Karpas-422 (cell line): Measurements from ENCODE around the gene LRPAP1. TPM values are rescaled to one million over a fixed set of nuclear protein-coding genes. Genes with fewer than 3 reads are reported as not detected.

Experiments used
- DNase-seq: peaks from one replicate; pipeline ENCODE4 v3.0.0-alpha.2; 2015
- H2AFZ ChIP-seq: fragments of 200-600 bp; sonication (generic); 2 replicates; pipeline ENCODE4 v1.6.1; 2014; ENCODE audit warnings: antibody characterized with exemption, low read length, mixed read lengths
- H3K27ac ChIP-seq: fragments of 200-600 bp; sonication (generic); 2 replicates; pipeline ENCODE4 v1.5.1; 2014; ENCODE audit warnings: mild to moderate bottlenecking, low read length, moderate library complexity
- H3K27me3 ChIP-seq: fragments of 200-600 bp; sonication (generic); 2 replicates; pipeline ENCODE4 v1.6.1; 2014; ENCODE audit warnings: low read length, mixed read lengths
- H3K36me3 ChIP-seq: fragments of 200-600 bp; sonication (generic); 2 replicates; pipeline ENCODE4 v1.6.1; 2014; ENCODE audit warnings: low read length, mixed read lengths; ENCODE audit not compliant: insufficient read depth
- H3K4me1 ChIP-seq: fragments of 200-600 bp; sonication (generic); 2 replicates; pipeline ENCODE4 v1.6.1; 2014; ENCODE audit warnings: mild to moderate bottlenecking, low read length, mixed read lengths
- H3K4me2 ChIP-seq: fragments of 200-600 bp; sonication (generic); 2 replicates; pipeline ENCODE4 v1.6.1; 2014; ENCODE audit warnings: low read length, low read depth, mild to moderate bottlenecking; ENCODE audit not compliant: poor library complexity, severe bottlenecking
- H3K4me3 ChIP-seq: fragments of 200-600 bp; sonication (generic); 2 replicates; pipeline ENCODE4 v1.5.1; 2014; ENCODE audit warnings: mild to moderate bottlenecking, antibody characterized with exemption, low read length, mixed read lengths
- H3K79me2 ChIP-seq: fragments of 200-600 bp; sonication (generic); 2 replicates; pipeline ENCODE4 v1.6.1; 2014; ENCODE audit warnings: mild to moderate bottlenecking, low read length, mixed read lengths
- H3K9ac ChIP-seq: fragments of 200-600 bp; sonication (generic); 2 replicates; pipeline ENCODE4 v1.6.0; 2014; ENCODE audit warnings: low read length
- H3K9me2 ChIP-seq: fragments of 200-600 bp; sonication (generic), shearing (Covaris generic); replicated peaks from 2 replicates; pipeline ENCODE4 v1.6.0; 2014; ENCODE audit warnings: mild to moderate bottlenecking, low read length, moderate library complexity; ENCODE audit not compliant: insufficient read depth
- H3K9me3 ChIP-seq: fragments of 300-700, 200-600 bp; sonication (generic); 2 replicates; pipeline ENCODE4 v1.6.1; 2014; ENCODE audit warnings: low read length, mixed read lengths
- H4K20me1 ChIP-seq: fragments of 200-600 bp; sonication (generic); 2 replicates; pipeline ENCODE4 v1.6.1; 2014; ENCODE audit warnings: mild to moderate bottlenecking, antibody characterized with exemption, low read length, low read depth; ENCODE audit not compliant: insufficient read depth
- total RNA-seq: library from RNA; depleted of rRNA; stranded (reverse); fragments of >200 nt; shearing (Covaris generic); gene quantifications from 2 replicates; pipeline ENCODE4 v1.2.3, GENCODE V29; 2014; ENCODE audit warnings: low replicate concordance

The LRPAP1 gene
- total RNA-seq, 1 experiment from 2014 or later: 15.3 TPM

DNA sequence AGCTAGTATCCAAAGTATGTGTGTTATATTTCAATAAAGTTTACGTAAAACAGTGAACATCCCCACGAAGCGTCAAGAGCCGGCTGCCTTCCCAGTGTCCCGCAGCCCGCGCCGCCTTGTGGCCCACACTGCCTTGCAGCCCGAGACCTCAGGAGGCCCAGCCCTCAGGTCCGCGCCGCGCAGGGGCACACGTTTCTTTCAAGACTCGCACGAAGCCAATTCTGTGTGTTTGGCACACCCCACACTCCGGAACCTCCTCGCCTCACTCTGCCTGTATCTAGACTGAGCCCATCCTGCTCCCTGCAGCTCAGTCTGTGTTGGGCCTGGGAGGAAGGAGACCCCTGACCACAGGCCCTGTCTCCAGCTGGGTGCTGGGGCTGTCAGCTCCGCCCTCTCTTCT lies 5.8 kb downstream of the LRPAP1 start:
- H3K36me3 ChIP-seq: no peaks in the 10 kb centered on the region
- peaks cover 35% of the 10 kb centered on the region for H3K4me1 ChIP-seq
- H3K9me2 ChIP-seq: no peaks in the 10 kb centered on the region
- peak; percentile 16 for DNase-seq
- no peak overlapping the region for H3K27ac ChIP-seq
- H3K79me2 ChIP-seq: peaks cover 44% of the 10 kb centered on the region
- H3K4me3 ChIP-seq: no peak overlapping the region
- H2AFZ ChIP-seq: no peak overlapping the region
- peaks cover 29% of the 10 kb centered on the region; the same call in 1 of the 2 replicates for H4K20me1 ChIP-seq
- H3K4me2 ChIP-seq: no peak overlapping the region
- H3K27me3 ChIP-seq: no peaks in the 10 kb centered on the region
- no peaks in the 10 kb centered on the region for H3K9me3 ChIP-seq
- no peak overlapping the region for H3K9ac ChIP-seq

- H3K36me3 ChIP-seq: no peaks in the 10 kb centered on the region
Observed at GRCh38 chr4:3525532-3526430, 6.4 kb downstream of the LRPAP1 start.

GRCh38 chr4:3524920-3525319 lies 7.3 kb downstream of the LRPAP1 start:
- Histone ChIP-seq H4K20me1 (peaks cover 14% of the 10 kb centered on the region; the same call in 1 of the 2 replicates), H3K4me2 (no peak overlapping the region), H3K36me3 (no peaks in the 10 kb centered on the region), H3K9me3 (no peaks in the 10 kb centered on the region), H3K9ac (no peak overlapping the region), H3K9me2 (no peaks in the 10 kb centered on the region), H3K27ac (no peak overlapping the region), H3K79me2 (peaks cover 28% of the 10 kb centered on the region), H3K27me3 (no peaks in the 10 kb centered on the region), H3K4me1 (peaks cover 20% of the 10 kb centered on the region), H2AFZ (no peak overlapping the region), H3K4me3 (no peak overlapping the region)
- no peak for DNase-seq

More at GRCh38 chr4:3525532-3526430, 6.4 kb downstream of the LRPAP1 start:
- H3K4me2 ChIP-seq: no peak overlapping the region
- no peaks in the 10 kb centered on the region for H3K9me2 ChIP-seq
- no peaks in the 10 kb centered on the region for H3K9me3 ChIP-seq
- no peak overlapping the region for H3K9ac ChIP-seq
- H2AFZ ChIP-seq: no peak overlapping the region
- H3K27ac ChIP-seq: no peak overlapping the region
- no peaks in the 10 kb centered on the region for H3K27me3 ChIP-seq
- peaks cover 28% of the 10 kb centered on the region for H3K4me1 ChIP-seq
- H3K4me3 ChIP-seq: no peak overlapping the region
- H3K79me2 ChIP-seq: peaks cover 37% of the 10 kb centered on the region
- DNase-seq: peak; percentile 30
- H4K20me1 ChIP-seq: peaks cover 22% of the 10 kb centered on the region; the same call in 1 of the 2 replicates

DNA sequence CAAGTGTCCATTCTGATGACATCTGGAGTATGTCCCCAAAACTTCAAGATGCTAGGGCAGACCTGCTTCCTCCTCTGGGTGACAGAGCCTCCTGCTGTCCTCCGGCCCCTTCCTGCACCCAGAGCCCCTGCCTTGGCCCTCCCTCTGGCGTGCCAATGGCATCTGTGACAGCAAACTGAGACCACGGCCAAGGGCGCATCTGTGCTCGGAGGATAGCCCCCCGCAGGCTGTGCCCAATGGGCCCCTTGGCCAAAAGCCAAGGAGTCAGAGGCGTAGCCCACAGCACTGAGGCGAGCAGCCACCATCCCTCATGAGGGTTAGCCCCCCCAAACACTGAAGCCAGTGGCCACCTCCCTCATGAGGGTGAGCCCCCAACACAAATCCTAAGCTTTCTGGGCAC lies 7.9 kb downstream of the LRPAP1 start:
- H4K20me1 ChIP-seq: peaks cover 11% of the 10 kb centered on the region; the same call in 1 of the 2 replicates
- H3K9ac ChIP-seq: no peak overlapping the region
- DNase-seq: no peak
- no peak overlapping the region for H3K27ac ChIP-seq
- H3K4me3 ChIP-seq: no peak overlapping the region
- no peak overlapping the region for H2AFZ ChIP-seq
- H3K9me2 ChIP-seq: no peaks in the 10 kb centered on the region
- H3K4me2 ChIP-seq: no peak overlapping the region
- H3K9me3 ChIP-seq: no peaks in the 10 kb centered on the region
- no peaks in the 10 kb centered on the region for H3K27me3 ChIP-seq
- no peaks in the 10 kb centered on the region for H3K36me3 ChIP-seq
- H3K79me2 ChIP-seq: peaks cover 23% of the 10 kb centered on the region
- peaks cover 15% of the 10 kb centered on the region for H3K4me1 ChIP-seq

- no peak for DNase-seq
- 0 out of 2 replicates have a peak, but pooled peaks cover 10% of the 10 kb centered on the region for H4K20me1 ChIP-seq
- H3K4me2 ChIP-seq: no peak overlapping the region
- peaks cover 14% of the 10 kb centered on the region for H3K4me1 ChIP-seq
- no peaks in the 10 kb centered on the region for H3K9me2 ChIP-seq
- H3K27ac ChIP-seq: no peak overlapping the region
- H3K27me3 ChIP-seq: no peaks in the 10 kb centered on the region
- no peak overlapping the region for H2AFZ ChIP-seq
- no peak overlapping the region for H3K9ac ChIP-seq
- no peak overlapping the region for H3K4me3 ChIP-seq
- no peaks in the 10 kb centered on the region for H3K36me3 ChIP-seq
- H3K9me3 ChIP-seq: no peaks in the 10 kb centered on the region
- H3K79me2 ChIP-seq: peaks cover 21% of the 10 kb centered on the region
Observed at GRCh38 chr4:3523628-3524221, 8.5 kb downstream of the LRPAP1 start.

DNA sequence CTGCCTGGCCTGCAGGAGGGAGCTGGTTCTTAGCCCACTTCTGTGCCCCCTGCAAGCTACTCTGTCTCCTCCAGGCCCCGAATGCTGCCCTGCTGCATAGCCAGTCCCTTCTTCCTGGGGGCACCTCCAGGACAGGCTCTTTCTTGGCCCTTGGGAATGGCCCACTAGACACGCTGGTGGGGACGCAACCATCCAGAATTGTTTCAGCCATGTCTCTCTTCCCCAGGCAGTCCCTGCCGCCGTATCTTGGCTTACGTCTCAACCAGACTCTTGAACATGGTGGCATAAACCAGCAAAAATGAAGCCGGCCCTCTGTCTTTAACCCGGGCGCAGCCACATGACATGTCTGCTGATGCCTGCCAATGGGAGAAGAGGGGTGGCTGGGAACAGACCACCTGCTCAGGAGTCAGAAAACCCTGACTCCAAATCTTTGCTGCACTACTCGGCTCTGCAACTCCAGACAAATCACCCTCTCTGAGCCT lies 9.0 kb downstream of the LRPAP1 start:
- no peak overlapping the region for H3K27ac ChIP-seq
- no peak overlapping the region for H3K9ac ChIP-seq
- no peaks in the 10 kb centered on the region for H3K9me2 ChIP-seq
- no peak for DNase-seq
- no peaks in the 10 kb centered on the region for H3K9me3 ChIP-seq
- no peaks in the 10 kb centered on the region for H3K36me3 ChIP-seq
- no peaks in the 10 kb centered on the region for H3K27me3 ChIP-seq
- H3K4me3 ChIP-seq: no peak overlapping the region
- peaks cover 9% of the 10 kb centered on the region for H3K4me1 ChIP-seq
- 0 out of 2 replicates have a peak, but pooled peaks cover 10% of the 10 kb centered on the region for H4K20me1 ChIP-seq
- peaks cover 15% of the 10 kb centered on the region for H3K79me2 ChIP-seq
- H3K4me2 ChIP-seq: no peak overlapping the region
- H2AFZ ChIP-seq: no peak overlapping the region

DNA sequence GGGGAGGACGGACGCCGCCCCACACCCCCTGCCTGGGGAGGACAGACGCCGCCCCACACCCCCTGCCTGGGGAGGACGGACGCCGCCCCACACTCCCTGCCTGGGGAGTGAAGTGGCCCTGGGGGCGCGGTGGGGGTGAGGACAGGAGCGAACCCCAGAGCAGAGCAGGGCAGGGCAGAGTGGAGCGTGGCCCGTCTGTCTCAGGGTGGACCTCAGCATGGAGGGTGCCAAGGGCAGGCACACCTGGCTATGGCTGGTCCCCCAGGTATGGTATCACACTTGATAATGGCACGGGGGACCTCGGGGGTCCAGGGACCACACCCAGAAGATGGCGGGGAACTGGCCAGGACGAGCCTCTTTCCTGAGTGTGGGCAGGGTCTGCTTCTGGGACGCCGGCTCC lies 9.6 kb downstream of the LRPAP1 start:
- no peaks in the 10 kb centered on the region for H3K27me3 ChIP-seq
- peaks cover 3% of the 10 kb centered on the region for H3K4me1 ChIP-seq
- H3K4me3 ChIP-seq: no peak overlapping the region
- no peak for DNase-seq
- H3K4me2 ChIP-seq: no peak overlapping the region
- H3K9ac ChIP-seq: no peak overlapping the region
- H3K79me2 ChIP-seq: peaks cover 10% of the 10 kb centered on the region
- 0 out of 2 replicates have a peak, but pooled peaks cover 10% of the 10 kb centered on the region for H4K20me1 ChIP-seq
- no peak overlapping the region for H2AFZ ChIP-seq
- no peaks in the 10 kb centered on the region for H3K36me3 ChIP-seq
- no peaks in the 10 kb centered on the region for H3K9me2 ChIP-seq
- H3K27ac ChIP-seq: no peak overlapping the region
- no peaks in the 10 kb centered on the region for H3K9me3 ChIP-seq

DNA sequence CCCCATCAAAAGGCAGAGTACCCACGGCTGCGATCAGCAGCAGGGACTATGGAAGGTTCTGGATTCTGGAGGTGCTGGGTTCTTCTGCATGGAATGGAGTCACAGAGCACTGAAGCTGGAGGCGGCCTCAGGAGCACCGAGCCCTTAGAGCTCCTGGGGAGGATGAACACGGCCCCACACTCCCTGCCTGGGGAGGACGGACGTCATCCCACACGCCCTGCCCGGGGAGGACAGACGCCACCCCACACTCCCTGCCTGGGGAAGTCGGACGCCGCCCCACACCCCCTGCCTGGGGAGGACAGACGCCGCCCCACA lies 9.9 kb downstream of the LRPAP1 start:
- Histone ChIP-seq H3K36me3 (no peaks in the 10 kb centered on the region), H3K27ac (no peak overlapping the region), H3K4me3 (no peak overlapping the region), H3K79me2 (peaks cover 6% of the 10 kb centered on the region), H3K9me3 (no peaks in the 10 kb centered on the region), H3K4me2 (no peak overlapping the region), H3K9me2 (no peaks in the 10 kb centered on the region), H2AFZ (no peak overlapping the region), H3K27me3 (no peaks in the 10 kb centered on the region), H3K4me1 (no peaks in the 10 kb centered on the region; the same call in 1 of the 2 replicates), H3K9ac (no peak overlapping the region), H4K20me1 (0 out of 2 replicates have a peak, but pooled peaks cover 8% of the 10 kb centered on the region)
- DNase-seq: no peak
